ENCODE data around the gene CDC42SE1. TPM values are rescaled to one million over a fixed set of nuclear protein-coding genes. Genes with fewer than 3 reads are reported as not detected.

Gene CDC42SE1
- total and polyA plus RNA-seq, 9 of the 15 experiments (the other 6 are each of a cell fraction or from before 2014, with no cell fraction given) = 78.1 to 189 (median 114) TPM

GRCh38 chr1:151070474-151071276, 11.3 kb upstream of the CDC42SE1 start, which contains the start of gene GABPB2 (continued):
- TF ChIP-seq FOXK1 (CRISPR knock-in tag; IDR thresholded peaks at IDR 0.05; ENCODE audit: borderline replicate concordance) (peak; percentile 69; the same call in 1 of the 2 replicates), ZNF165 (CRISPR knock-in tag; IDR thresholded peaks at IDR 0.05; ENCODE audit: borderline replicate concordance) (no peak), KLF1 (tag; IDR thresholded peaks at IDR 0.05) (peak; percentile 67; the same call in 1 of the 2 replicates), SIN3B (IDR thresholded peaks at IDR 0.05; ENCODE audit: low read depth) (no peak), GABPA (tag; conservative IDR thresholded peaks at IDR 0.05; ENCODE audit: low read depth) (peak; percentile 86), CREB3 (tag; conservative IDR thresholded peaks at IDR 0.05; ENCODE audit: low read depth) (no peak), ZFP1 (CRISPR knock-in tag; IDR thresholded peaks at IDR 0.05) (no peak), TGIF2 (CRISPR knock-in tag; IDR thresholded peaks at IDR 0.05) (no peak), HNRNPK (IDR thresholded peaks at IDR 0.05; ENCODE audit: low read depth, low read length, poor library complexity, severe bottlenecking) (no peak), ZBTB5 (IDR thresholded peaks at IDR 0.05) (0 out of 2 replicates have a peak, but pooled peaks have one; percentile 76), ZNF134 (CRISPR knock-in tag; conservative IDR thresholded peaks at IDR 0.05) (peak; percentile 46), SNIP1 (IDR thresholded peaks at IDR 0.05; ENCODE audit: low read depth) (no peak), MTF1 (CRISPR knock-in tag; IDR thresholded peaks at IDR 0.05; ENCODE audit: borderline replicate concordance) (no peak), RBM39 (optimal IDR thresholded peaks at IDR 0.05; ENCODE audit: low read depth, low read length) (peak; percentile 88), ZNF184 (CRISPR knock-in tag; IDR thresholded peaks at IDR 0.05) (no peak), MCM5 (IDR thresholded peaks at IDR 0.05; ENCODE audit: low read depth) (no peak), ZNF23 (CRISPR knock-in tag; IDR thresholded peaks at IDR 0.05) (no peak), MAFG (tag; conservative IDR thresholded peaks at IDR 0.05) (no peak), ZBTB17 (CRISPR knock-in tag; IDR thresholded peaks at IDR 0.05) (peak; percentile 49; the same call in 1 of the 2 replicates)
- TF ChIP-seq, protein P1, sequence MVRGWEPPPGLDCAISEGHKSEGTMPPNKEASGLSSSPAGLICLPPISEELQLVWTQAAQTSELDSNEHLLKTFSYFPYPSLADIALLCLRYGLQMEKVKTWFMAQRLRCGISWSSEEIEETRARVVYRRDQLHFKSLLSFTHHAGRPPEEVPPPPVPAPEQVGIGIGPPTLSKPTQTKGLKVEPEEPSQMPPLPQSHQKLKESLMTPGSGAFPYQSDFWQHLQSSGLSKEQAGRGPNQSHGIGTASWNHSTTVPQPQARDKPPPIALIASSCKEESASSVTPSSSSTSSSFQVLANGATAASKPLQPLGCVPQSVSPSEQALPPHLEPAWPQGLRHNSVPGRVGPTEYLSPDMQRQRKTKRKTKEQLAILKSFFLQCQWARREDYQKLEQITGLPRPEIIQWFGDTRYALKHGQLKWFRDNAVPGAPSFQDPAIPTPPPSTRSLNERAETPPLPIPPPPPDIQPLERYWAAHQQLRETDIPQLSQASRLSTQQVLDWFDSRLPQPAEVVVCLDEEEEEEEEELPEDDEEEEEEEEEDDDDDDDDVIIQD (CRISPR knock-in tag; IDR thresholded peaks at IDR 0.05) = no peak

Measured in K562 (cell line).